Ovary (tissue), 9 donors: Measurements from ENCODE around the gene YIPF7. TPM values are rescaled to one million over a fixed set of nuclear protein-coding genes. Genes with fewer than 3 reads are reported as not detected.

ENCODE experiments used
- DNase-seq, 5 donors: peaks; one replicate each; pipeline ENCODE4 v3.0.0-alpha.2; 2019 to 2020
- H3K27ac ChIP-seq, 2 donors: fragments of 200-600 bp; one replicate each; pipeline versions ENCODE4 v1.5.1 to v1.8.0; 2019 to 2022
- H3K27me3 ChIP-seq: fragments of 200-600 bp; one replicate; pipeline ENCODE4 v1.8.0; 2022
- H3K36me3 ChIP-seq: fragments of 200-600 bp; sonication (generic); one replicate; pipeline ENCODE4 v1.5.1; 2019
- H3K4me1 ChIP-seq: one replicate; pipeline ENCODE4 v1.8.1; 2013; ENCODE audit warnings: mild to moderate bottlenecking, moderate library complexity; ENCODE audit not compliant: insufficient read depth
- H3K4me3 ChIP-seq: fragments of 200-600 bp; sonication (generic); one replicate; pipeline ENCODE4 v1.5.1; 2017
- H3K9me3 ChIP-seq, 2 donors: fragments of 200-600 bp in 1 of 2; sonication (generic) in 1 of 2; one replicate each; pipeline versions ENCODE4 v1.5.1 to v1.8.1; 2013 to 2019; ENCODE audit warnings: mild to moderate bottlenecking in 1 of 2, moderate library complexity in 1 of 2
- EP300 ChIP-seq: sonication (generic); formaldehyde crosslinking; IDR thresholded peaks from one replicate; pipeline ENCODE4 v1.6.1; 2017; ENCODE audit warnings: antibody characterized with exemption
- POLR2A ChIP-seq: fragments of 450-650 bp; IDR thresholded peaks from one replicate; pipeline ENCODE4 v1.6.1; 2017; ENCODE audit warnings: antibody characterized with exemption, mild to moderate bottlenecking, moderate library complexity
- WGBS, 3 donors: extraction: QIAGEN DNeasy Blood & Tissue Kit in 1 of 3; methylation state at CpG; one replicate each; pipeline versions ENCODE4 v1.1.5 to v1.1.7; 2013 to 2017; 5-methylcytosine and 5-hydroxymethylcytosine counted together
- intact Hi-C, 4 donors: fragments of 100-400 bp; cut with DNase I; formaldehyde crosslinking; loops; one replicate each; pipeline versions ENCODE4 v1.11.0 to v1.15.1; 2022 to 2023
- polyA plus RNA-seq, 2 donors: library from polyadenylated mRNA; stranded (reverse); fragments of 200-250 nt in 1 of 2; fragments of 350-450 nt in 1 of 2; fragmentation: Illumina TruSeq in 1 of 2; extraction: RNeasy Lipid Tissue Mini Kit (QIAGEN cat#74804) in 1 of 2; gene quantifications; one replicate each; pipeline ENCODE4 v1.2.3, GENCODE V29; 2013 to 2014
- total RNA-seq, 7 donors: library from RNA; depleted of rRNA in 2 of 7; stranded (reverse); fragments of >200 nt in 2 of 7; fragmentation: NEBNext Ultra II Directional in 3 of 7; extraction: Animal tissue kit (Norgen Biotek cat#: 25700) in 3 of 7; gene quantifications; one replicate each; pipeline versions ENCODE4 v1.1.0 to v1.2.4, GENCODE V29; 2016 to 2023
- TF ChIP-seq, protein P1 (sequence below), 3 donors: fragments of 450-650 bp in 2 of 3; fragments of 200-600 bp in 1 of 3; IDR thresholded peaks; one replicate each; pipeline versions ENCODE4 v1.5.1 to v1.8.0; 2016 to 2022; ENCODE audit warnings: antibody characterized with exemption in 3 of 3, mild to moderate bottlenecking in 1 of 3
- donor health status: DM: no; HTN: no; CAD: no; lungs with moderate emphysema.
- donor health status: DM: no; HTN: no; CAD: no.
- donor health status: Bipolar disorder and iron deficiency.
- donor health status: DM: yes; HTN: yes; CAD: no.
- donor health status: DM: no; HTN: no; CAD: no.
- donor health status: DM: yes; HTN: yes; CAD: no.

Gene YIPF7
- total and polyA plus RNA-seq, 9 donors, result 0.28 to 1.4 (median 0.49) TPM; not detected in 3

DNA sequence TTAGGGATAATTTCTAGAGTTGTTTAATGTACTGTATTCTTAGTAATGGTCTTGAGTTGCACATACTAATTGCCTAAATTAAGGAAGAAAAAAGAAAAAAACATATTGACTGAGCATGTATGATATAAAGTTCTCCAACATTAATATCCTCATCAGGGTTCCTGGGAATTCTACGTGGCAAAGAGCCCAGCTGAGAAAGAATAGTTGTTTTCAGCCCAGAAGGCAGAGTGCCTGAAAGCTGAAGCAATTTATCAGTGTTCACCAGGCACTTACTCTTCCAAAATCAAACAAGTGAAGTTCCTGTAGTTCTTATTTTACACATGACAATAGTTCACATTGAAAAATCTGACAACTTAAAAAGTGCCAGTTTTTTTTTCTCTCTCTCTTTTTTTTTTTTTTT, 27.7 kb downstream of the YIPF7 start:
- no peak for DNase-seq
- H3K4me1 ChIP-seq, result no peaks in the 10 kb centered on the region
- H3K27ac ChIP-seq, result no peak overlapping the region
- TF ChIP-seq, protein P1, sequence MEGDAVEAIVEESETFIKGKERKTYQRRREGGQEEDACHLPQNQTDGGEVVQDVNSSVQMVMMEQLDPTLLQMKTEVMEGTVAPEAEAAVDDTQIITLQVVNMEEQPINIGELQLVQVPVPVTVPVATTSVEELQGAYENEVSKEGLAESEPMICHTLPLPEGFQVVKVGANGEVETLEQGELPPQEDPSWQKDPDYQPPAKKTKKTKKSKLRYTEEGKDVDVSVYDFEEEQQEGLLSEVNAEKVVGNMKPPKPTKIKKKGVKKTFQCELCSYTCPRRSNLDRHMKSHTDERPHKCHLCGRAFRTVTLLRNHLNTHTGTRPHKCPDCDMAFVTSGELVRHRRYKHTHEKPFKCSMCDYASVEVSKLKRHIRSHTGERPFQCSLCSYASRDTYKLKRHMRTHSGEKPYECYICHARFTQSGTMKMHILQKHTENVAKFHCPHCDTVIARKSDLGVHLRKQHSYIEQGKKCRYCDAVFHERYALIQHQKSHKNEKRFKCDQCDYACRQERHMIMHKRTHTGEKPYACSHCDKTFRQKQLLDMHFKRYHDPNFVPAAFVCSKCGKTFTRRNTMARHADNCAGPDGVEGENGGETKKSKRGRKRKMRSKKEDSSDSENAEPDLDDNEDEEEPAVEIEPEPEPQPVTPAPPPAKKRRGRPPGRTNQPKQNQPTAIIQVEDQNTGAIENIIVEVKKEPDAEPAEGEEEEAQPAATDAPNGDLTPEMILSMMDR (IDR thresholded peaks at IDR 0.05), result no peak
- TF ChIP-seq POLR2A (no peak), EP300 (no peak)
- no peaks in the 10 kb centered on the region for H3K9me3 ChIP-seq
- H3K27me3 ChIP-seq, result no peaks in the 10 kb centered on the region
- H3K36me3 ChIP-seq, result no peaks in the 10 kb centered on the region
- no peak overlapping the region for H3K4me3 ChIP-seq
- WGBS, 3 donors, result 9 to 15% (median 12%) methylated on average over 1 of the region's 1 CpG
- intact Hi-C loops, result no loop called here

DNA sequence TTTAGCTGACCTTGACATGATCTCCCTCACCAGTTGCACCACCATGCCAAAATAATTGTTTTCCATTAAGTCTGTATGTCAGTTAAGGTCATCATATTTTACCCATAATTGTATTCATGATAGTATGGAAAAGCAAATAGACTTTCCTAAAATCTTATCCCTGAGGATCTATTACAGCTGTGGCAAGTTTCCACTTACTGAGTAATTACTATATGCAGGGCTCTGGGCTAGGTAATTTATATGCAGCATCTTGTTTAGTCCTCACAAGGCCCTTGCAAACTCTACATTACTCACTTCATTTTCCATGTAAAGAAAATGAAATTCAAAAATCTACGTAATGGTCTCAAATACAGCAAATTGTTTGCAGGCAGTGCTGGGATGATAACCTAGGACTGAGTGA, 34.8 kb downstream of the YIPF7 start:
- no peak for TF ChIP-seq POLR2A
- TF ChIP-seq, protein P1 (IDR thresholded peaks at IDR 0.05), result no peak
- no peak for TF ChIP-seq EP300
- intact Hi-C loops, result loop anchor here in 1 of 4 donors (5.0 kb wide), 1 partner anchor 511 kb away; no protein-coding TSS in a partner anchor
- 87 to 97% (median 91%) methylated on average over 1 of the region's 1 CpG for WGBS, 3 donors

DNA sequence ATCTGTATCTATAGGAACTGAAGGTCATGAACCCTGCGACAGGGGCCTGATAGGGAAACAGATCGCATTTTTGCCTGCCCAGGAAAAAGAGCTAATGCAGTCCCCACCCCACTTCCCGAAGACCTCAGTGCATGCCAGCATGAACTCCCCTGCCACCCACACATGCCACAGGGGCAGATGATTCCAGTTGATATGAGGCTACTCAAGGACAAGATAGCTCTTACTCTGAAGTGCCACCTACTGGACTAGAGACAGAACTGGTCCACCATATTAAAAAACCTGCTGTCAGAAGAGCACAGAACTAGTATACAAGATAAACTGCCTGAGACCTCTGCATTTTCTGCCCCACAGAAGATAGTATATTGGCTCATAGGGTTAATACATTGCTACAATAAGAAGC, 68.0 kb downstream of the YIPF7 start:
- intact Hi-C loops, result no loop called here
- WGBS, 3 donors, result 90 to 95% (median 91%) methylated on average over 3 of the region's 3 CpGs
- no peak for DNase-seq

More for the DNA sequence above, 34.8 kb downstream of the YIPF7 start:
- DNase-seq, result no peak
- H3K4me1 ChIP-seq, result no peaks in the 10 kb centered on the region
- no peaks in the 10 kb centered on the region for H3K9me3 ChIP-seq
- H3K27ac ChIP-seq, result no peak overlapping the region
- no peak overlapping the region for H3K4me3 ChIP-seq
- H3K36me3 ChIP-seq, result no peaks in the 10 kb centered on the region
- no peaks in the 10 kb centered on the region for H3K27me3 ChIP-seq

DNA sequence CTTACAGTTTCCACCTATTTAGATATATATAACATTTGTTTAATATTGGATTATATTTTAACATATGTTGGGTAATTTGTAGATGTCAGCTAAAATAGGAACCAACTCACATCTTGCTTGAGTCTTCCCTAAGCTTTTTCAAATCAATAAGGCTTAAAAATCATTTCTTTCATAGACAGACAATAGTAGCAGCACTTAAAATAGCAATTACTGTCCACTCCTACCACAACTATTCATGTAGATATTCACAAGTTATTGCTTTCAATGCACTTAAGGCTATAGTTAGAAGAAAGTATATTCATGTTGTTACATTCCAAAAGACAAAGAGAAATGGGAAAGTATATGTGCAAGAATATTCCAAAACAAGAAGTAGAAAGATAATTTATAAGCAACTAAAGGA, 71.2 kb downstream of the YIPF7 start:
- Histone ChIP-seq H3K4me1 (no peaks in the 10 kb centered on the region), H3K4me3 (no peak overlapping the region), H3K27ac (no peak overlapping the region), H3K9me3 (peaks cover 0 to 4% of the 10 kb centered on the region in 2 donors), H3K36me3 (no peaks in the 10 kb centered on the region), H3K27me3 (no peaks in the 10 kb centered on the region)
- TF ChIP-seq POLR2A, result no peak
- TF ChIP-seq, protein P1 (IDR thresholded peaks at IDR 0.05), result no peak
- no peak for TF ChIP-seq EP300
- DNase-seq, result no peak
- intact Hi-C loops, result no loop called here

More for the DNA sequence above, 68.0 kb downstream of the YIPF7 start:
- Histone ChIP-seq H3K36me3 (no peaks in the 10 kb centered on the region), H3K4me1 (no peaks in the 10 kb centered on the region), H3K27ac (no peak overlapping the region), H3K9me3 (peaks cover 0 to 4% of the 10 kb centered on the region in 2 donors), H3K4me3 (no peak overlapping the region), H3K27me3 (no peaks in the 10 kb centered on the region)
- TF ChIP-seq EP300 (no peak), POLR2A (no peak)
- TF ChIP-seq, protein P1 (IDR thresholded peaks at IDR 0.05), result no peak
